Measurements from ENCODE around the gene LEMD2.

DNA sequence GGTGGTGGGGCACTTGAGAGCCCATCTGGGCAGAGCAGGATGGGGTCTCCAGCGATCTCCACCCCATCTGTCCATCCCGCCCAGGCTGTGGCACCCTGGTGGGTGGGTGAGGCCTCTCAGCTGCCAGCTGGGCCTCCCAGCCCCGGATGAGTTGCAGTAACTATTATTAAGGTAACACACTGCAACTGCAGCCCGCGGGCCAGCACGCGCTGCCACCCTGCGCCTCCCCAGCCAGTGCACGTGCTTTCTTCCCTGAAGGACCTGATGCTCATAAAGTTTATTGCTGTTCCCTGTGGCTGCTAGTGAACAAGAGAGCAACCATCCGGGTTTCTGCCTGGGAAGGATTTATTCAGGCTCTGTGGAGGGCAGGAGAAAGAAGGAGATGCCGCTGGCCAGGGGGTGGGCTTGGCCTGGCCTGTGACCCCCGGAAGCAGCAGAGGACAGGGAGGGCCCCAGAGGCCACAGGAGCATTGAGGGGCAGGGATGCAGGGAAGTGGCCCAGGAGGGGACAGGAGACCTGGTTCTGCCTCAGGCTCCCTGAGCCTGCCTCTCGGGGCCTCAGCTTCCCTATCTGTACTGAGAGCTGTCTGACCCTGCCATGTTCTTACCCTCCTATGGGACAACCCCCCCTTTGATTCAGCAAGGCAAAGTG is 43.9 kb downstream of the LEMD2 start:
- TF ChIP-seq, protein P1, sequence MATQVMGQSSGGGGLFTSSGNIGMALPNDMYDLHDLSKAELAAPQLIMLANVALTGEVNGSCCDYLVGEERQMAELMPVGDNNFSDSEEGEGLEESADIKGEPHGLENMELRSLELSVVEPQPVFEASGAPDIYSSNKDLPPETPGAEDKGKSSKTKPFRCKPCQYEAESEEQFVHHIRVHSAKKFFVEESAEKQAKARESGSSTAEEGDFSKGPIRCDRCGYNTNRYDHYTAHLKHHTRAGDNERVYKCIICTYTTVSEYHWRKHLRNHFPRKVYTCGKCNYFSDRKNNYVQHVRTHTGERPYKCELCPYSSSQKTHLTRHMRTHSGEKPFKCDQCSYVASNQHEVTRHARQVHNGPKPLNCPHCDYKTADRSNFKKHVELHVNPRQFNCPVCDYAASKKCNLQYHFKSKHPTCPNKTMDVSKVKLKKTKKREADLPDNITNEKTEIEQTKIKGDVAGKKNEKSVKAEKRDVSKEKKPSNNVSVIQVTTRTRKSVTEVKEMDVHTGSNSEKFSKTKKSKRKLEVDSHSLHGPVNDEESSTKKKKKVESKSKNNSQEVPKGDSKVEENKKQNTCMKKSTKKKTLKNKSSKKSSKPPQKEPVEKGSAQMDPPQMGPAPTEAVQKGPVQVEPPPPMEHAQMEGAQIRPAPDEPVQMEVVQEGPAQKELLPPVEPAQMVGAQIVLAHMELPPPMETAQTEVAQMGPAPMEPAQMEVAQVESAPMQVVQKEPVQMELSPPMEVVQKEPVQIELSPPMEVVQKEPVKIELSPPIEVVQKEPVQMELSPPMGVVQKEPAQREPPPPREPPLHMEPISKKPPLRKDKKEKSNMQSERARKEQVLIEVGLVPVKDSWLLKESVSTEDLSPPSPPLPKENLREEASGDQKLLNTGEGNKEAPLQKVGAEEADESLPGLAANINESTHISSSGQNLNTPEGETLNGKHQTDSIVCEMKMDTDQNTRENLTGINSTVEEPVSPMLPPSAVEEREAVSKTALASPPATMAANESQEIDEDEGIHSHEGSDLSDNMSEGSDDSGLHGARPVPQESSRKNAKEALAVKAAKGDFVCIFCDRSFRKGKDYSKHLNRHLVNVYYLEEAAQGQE (IDR thresholded peaks at IDR 0.05) = no peak
- TF ChIP-seq POLR2AphosphoS2 (conservative IDR thresholded peaks at IDR 0.05; ENCODE audit: low read length) (no peak), POLR2A (IDR thresholded peaks at IDR 0.05; ENCODE audit: low read length) (no peak), RARB (CRISPR knock-in tag; IDR thresholded peaks at IDR 0.05) (no peak), MYC (IDR thresholded peaks at IDR 0.05; ENCODE audit: borderline replicate concordance, low read length) (no peak)
- TF ChIP-seq, protein P2, sequence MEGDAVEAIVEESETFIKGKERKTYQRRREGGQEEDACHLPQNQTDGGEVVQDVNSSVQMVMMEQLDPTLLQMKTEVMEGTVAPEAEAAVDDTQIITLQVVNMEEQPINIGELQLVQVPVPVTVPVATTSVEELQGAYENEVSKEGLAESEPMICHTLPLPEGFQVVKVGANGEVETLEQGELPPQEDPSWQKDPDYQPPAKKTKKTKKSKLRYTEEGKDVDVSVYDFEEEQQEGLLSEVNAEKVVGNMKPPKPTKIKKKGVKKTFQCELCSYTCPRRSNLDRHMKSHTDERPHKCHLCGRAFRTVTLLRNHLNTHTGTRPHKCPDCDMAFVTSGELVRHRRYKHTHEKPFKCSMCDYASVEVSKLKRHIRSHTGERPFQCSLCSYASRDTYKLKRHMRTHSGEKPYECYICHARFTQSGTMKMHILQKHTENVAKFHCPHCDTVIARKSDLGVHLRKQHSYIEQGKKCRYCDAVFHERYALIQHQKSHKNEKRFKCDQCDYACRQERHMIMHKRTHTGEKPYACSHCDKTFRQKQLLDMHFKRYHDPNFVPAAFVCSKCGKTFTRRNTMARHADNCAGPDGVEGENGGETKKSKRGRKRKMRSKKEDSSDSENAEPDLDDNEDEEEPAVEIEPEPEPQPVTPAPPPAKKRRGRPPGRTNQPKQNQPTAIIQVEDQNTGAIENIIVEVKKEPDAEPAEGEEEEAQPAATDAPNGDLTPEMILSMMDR (IDR thresholded peaks at IDR 0.05) = no peak
- TF ChIP-seq, protein P3, sequence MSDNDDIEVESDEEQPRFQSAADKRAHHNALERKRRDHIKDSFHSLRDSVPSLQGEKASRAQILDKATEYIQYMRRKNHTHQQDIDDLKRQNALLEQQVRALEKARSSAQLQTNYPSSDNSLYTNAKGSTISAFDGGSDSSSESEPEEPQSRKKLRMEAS (IDR thresholded peaks at IDR 0.05) = no peak

Measured in A549 (cell line).